NOMO-1 (cell line): Measurements from ENCODE around the gene PCGF2.
"Not testable (repeated sequence)": the region's sequence is repeated elsewhere in the genome, so short reads cannot be mapped to it uniquely, and the experiment has no call there.

ENCODE experiments used
- DNase-seq, 2 experiments: peaks; one replicate each; lab custom pipeline; 2025; ENCODE audit not compliant: unreplicated experiment in 2 of 2; lab: John Stamatoyannopoulos, UW

The PCGF2 gene

DNA sequence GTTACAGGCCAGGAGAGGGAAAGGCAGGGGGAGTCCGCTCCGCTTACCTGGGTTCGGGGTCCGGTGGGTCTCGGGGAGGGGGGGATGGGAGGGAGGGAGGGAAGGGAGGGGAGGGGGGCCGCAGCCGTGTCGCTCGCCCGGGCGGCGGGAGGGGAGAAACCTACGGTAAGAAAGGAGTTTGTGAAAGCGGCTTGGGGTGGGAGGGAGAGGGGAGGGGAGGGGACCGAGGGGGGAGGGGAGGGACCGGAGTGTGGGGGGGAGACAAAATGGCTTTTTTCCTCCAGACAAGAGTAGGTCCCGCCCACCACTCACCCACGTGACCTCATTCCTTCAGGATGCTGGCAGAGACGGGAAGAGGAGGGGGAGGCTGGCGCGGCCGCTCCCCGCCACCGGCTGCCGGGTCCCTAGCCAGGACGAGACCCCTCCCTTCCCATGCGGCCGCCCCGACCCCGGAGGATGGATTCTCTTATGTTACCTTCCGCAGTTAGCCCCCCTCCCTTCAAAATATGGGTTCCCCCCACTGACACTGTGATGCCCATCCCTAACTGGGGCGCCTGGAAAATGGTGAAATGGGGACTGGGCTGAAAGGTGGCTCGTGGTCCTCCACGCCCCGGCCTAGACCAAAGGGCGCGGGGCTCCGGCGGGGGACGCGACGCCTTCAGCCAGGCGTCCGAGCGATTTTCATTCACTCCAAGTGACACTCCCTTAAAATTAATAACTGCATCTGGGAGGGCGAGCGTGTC is at the start of gene PCGF2:
Gene PCGF2, minus strand, starts transcription at position 188 of the 743 bp plus-strand sequence. CDS start 7,934 bp downstream, outside the sequence.
- DNase-seq: no peak

GRCh38 chr17:38797828-38798227 is 49.7 kb upstream of the PCGF2 start:
- DNase-seq: no peak

DNA sequence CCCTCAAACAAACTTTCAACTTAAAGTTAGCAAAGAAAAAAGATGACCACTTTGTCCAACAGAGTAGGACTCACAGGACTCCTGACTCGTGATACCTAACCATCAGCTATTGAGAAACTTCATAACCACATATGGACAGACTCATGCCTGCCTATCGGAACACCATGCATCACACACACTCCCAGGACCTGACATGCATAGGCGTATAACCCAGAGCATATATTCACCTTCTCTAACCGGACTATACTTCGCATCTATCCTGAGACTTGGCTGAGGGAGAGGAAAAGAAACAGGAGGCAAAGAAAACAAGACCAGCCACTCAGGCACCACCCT is 49.0 kb upstream of the PCGF2 start:
- no peak for DNase-seq

GRCh38 chr17:38796451-38797157 is 48.5 kb upstream of the PCGF2 start:
- no peak for DNase-seq

- DNase-seq: no peak
Observed at GRCh38 chr17:38794221-38794620, 46.1 kb upstream of the PCGF2 start.

- DNase-seq: no peak
Observed at GRCh38 chr17:38791162-38791561, 43.0 kb upstream of the PCGF2 start.

DNA sequence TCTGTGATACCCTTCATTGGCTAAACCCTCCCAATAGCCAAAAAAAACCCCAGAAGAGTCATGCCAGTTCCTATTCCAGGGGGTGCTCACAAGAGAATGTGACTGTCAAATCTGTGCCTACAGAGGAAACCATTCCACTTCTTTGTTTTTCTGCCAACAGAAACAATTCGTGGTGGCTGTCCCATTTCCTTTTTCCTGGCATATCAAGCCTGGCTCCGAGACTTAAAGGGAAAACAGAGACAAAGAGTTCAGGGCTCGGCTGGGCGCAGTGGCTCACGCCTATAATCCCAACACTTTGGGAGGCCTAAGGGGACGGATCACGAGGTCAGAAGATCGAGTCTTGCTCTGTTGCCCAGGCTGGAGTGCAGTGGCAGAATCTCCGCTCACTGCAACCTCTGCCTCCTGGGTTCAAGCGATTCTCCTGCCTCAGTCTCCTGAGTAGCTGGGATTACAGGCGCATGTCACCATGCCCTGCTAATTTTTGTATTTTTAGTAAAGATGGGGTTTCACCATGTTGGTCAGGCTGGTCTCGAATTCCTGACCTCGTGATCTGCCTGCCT is 42.1 kb upstream of the PCGF2 start:
- not testable (repeated sequence) for DNase-seq

GRCh38 chr17:38789185-38789584 is 41.0 kb upstream of the PCGF2 start:
- DNase-seq: no peak

DNA sequence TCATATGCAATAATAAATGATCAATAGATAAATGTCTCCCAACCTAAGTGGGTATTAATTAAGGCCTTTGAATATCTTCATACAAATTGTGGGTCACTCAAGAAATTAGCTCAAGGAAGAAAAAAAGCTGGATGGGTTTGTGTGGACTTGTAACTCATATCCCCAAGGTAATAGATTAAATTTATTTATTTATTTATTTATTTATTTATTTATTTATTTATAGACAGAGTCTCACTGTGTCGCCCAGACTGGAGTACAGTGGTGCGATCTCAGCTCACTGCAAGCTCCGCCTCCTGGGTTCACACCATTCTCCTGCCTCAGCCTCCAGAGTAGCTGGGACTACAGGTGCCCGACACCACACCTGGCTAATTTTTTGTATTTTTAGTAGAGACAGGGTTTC is 39.9 kb upstream of the PCGF2 start:
- not testable (repeated sequence) for DNase-seq

DNA sequence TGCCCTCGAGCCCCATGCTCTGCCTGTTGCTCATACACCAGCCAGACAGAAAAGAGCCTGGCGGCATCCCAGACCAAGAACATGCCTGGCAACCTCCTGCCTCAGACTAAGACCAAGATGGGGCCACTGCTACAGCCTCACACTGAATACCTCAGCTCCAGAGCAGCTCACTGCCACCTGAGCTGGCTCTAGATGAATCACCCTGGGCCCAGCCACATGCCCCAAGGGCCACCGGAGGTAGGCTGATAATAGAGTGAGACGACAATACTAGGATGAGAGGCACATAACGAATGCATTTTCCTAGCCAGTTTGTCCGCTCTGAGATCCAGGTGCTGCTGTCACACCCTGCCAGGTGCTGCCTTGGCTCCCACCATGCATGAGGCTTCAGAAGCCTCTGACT is 38.2 kb upstream of the PCGF2 start:
- DNase-seq: no peak

DNA sequence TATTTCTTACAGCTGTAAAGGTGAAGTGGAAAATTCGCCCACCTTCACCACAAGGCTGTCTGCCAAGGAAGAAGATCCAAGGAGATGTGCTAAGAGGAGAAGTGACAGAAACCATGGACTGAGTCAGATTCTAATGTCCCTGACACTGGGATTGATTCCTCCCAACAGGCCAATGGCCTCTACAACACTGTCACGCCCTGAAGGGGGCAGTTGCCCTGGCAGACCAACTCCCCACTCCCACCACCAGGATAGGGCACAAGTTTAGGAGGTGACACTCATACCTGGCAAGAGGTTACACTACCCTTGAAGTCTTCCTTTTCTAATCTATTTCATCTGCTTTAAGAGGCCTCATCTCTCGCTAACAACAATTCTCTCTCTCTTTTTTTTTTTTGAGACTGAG is 35.1 kb upstream of the PCGF2 start:
- DNase-seq: no peak

- no peak for DNase-seq
Observed at GRCh38 chr17:38779965-38780752, 32.0 kb upstream of the PCGF2 start.

- DNase-seq: no peak
Observed at GRCh38 chr17:38777641-38778250, 29.6 kb upstream of the PCGF2 start.

DNA sequence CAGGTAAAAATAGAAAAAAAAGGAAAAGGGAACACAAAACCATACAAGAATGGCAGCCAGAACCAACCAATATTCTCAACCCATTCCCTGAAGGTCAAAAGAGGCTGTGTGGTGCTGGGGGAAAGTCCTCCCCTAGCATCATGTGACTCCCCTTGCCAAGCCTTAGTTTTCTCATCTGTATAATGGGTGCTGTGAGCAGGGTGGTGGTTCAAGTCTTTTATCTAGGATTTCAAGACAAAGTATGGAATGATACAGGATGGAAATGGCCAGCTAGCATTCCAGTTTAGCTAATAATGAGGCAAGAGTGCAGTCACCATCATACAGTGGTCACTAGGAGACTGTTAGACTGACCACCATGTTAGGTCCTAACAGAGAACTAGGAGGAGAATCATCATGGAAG is 25.1 kb upstream of the PCGF2 start:
- no peak for DNase-seq

DNA sequence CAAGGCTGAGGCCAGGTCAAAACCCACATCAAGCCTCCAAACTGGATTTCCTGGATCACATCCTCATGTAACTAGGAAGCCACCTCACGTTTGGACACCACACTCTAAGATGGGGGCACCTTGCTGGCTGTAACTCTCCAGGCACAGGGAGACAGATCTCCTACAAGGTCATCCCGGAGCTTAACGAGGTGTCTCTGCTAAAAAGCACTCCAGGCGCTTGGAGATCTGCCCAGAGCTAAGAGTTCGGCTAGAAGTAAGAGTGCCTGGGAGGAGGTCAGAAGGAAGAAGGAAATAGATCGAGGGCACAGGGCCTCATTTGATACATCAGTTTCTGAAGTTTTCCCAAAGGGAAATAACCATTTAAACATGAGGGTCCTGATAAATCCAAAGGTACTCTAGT is 20.3 kb upstream of the PCGF2 start:
- DNase-seq: no peak

DNA sequence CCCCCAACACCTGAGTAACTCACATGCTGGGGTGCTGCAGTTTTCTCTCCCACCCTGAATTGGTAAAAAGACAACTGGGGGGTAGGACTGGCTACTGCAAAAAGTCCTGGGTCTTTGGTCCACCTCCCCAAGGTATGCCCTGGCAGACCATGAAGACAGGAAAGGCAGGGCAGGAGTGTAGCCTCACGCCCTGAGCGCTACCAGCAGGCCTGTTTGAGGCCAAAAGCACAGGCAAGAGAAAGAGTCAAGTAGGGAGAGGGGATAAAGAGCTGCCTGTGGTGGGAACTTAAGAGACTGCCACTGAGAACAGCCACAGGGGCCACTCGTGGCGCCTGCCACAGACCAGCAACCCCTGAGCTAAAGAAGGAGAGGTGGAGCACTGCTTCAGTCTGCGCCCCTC is 18.2 kb upstream of the PCGF2 start:
- no peak for DNase-seq

DNA sequence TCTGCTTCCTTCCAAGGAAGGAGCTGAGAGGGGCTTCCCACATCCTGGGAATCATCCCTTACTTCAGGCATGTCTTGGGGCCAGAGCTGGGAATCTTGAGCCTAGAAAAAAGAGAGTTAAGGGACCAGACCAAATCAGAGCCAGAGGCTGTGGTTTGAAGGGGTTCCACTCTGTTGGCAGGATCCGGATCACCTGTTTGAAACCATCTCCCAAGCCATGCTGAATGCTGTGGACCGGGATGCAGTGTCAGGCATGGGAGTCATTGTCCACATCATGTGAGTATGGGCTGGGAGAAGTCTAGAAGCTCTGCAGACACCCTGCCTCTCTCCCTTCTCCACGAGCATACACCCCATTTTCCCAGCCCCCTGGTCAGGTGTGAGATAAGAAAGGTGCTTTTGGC is 14.1 kb upstream of the PCGF2 start:
- no peak for DNase-seq

GRCh38 chr17:38761612-38762011 is 13.5 kb upstream of the PCGF2 start:
- DNase-seq: no peak

DNA sequence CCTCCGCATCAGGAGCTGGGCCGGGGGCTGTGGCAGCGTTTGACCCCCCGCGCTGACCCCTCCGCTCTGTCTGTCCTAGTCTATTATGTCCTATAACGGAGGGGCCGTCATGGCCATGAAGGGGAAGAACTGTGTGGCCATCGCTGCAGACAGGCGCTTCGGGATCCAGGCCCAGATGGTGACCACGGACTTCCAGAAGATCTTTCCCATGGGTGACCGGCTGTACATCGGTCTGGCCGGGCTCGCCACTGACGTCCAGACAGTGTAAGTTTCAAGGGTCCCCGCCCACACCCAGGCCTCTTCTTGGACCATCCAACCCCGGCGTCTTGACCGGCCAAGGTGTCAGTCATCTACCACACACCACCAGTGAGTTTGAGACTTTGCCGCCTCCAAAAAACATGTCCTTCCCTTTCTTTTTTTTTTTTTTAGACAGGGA is 5.0 kb upstream of the PCGF2 start:
- DNase-seq: no peak

DNA sequence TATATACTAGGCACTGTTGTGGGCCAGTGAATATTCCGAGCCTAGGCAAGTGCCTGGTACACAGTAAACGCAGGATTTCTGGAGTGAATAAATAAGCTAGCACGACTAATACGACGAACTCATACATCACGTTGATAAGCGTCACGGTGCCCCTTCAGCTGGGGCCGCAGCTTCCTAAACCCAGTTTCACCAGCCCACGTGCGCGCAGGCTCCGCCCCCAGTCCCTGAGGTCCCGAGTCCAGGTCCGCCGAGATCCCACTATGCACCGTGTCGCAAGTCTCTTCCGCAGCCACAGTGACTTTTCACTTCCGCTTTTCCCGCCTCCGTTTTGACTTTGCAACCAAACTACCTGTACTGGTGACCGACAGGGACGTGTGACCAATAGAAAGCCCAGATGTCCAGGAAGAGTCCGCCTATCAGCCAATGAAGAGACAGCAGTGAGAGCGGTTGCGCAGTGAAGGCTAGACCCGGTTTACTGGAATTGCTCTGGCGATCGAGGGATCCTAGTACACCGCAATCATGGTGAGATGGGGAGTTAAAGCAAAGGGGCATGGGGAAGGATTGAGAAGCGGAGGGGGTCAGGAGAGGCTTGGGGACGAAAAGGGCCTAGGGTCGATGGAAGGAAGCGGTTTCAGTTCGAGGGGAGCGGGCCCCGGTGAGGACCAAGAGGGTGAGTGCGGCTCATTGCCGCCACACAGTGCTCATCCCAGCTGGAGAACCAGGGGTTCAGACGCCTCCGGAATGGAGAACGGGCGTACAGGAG is 4.4 kb upstream of the PCGF2 start, which contains the start of gene PSMB3:
Gene PSMB3, plus strand, starts transcription at position 434 of the 763 bp plus-strand sequence. Its CDS starts 86 bp downstream, at position 520.
- DNase-seq: peak; percentile 99 to 100
